T-helper 17 cell (primary cell): ENCODE measurements around the gene AHDC1. TPM values are rescaled to one million over a fixed set of nuclear protein-coding genes. Genes with fewer than 3 reads are reported as not detected.
A peak's percentile ranks its signal among the peaks of the same experiment; 100 is the strongest.
"Not testable (repeated sequence)": the region's sequence is repeated elsewhere in the genome, so short reads cannot be mapped to it uniquely, and the experiment has no call there.

Source experiments
- ATAC-seq: fragments of 150-1000 bp; cut with Tn5 transposase; 2 replicates; pipeline ENCODE4 v1.10.0; 2021; ENCODE audit warnings: mild to moderate bottlenecking, moderate library complexity
- DNase-seq, 3 donors: peaks; one replicate each; pipeline versions ENCODE4 v3.0.0 to v3.0.0-alpha.2; 2020 to 2021
- H3K9me3 ChIP-seq: one replicate; pipeline ENCODE4 v1.7.0; 2013; ENCODE audit warnings: low read length, mild to moderate bottlenecking; ENCODE audit not compliant: control insufficient read depth, poor library complexity, severe bottlenecking
- H3K27ac Mint-ChIP-seq: one replicate; pipeline ENCODE4 v1.8.0; 2022; ENCODE audit warnings: mild to moderate bottlenecking, moderate library complexity, mixed read lengths
- H3K27me3 Mint-ChIP-seq: one replicate; pipeline ENCODE4 v1.8.0; 2022; ENCODE audit warnings: mixed read lengths
- H3K36me3 Mint-ChIP-seq: one replicate; pipeline ENCODE4 v1.8.0; 2022; ENCODE audit warnings: low read depth, mixed read lengths
- H3K4me1 Mint-ChIP-seq: one replicate; pipeline ENCODE4 v1.8.0; 2022; ENCODE audit warnings: mild to moderate bottlenecking, mixed read lengths
- H3K4me3 Mint-ChIP-seq: one replicate; pipeline ENCODE4 v1.8.0; 2022; ENCODE audit warnings: mild to moderate bottlenecking, moderate library complexity, mixed read lengths
- total RNA-seq, 4 donors: library from RNA in 2 of 4; stranded (reverse) in 2 of 4; gene quantifications; one replicate each; pipeline ENCODE4 v1.2.3 and lab custom pipeline; 2022 to 2026

The AHDC1 gene
- total RNA-seq, 2 donors from 2014 or later: 15.9 to 18.7 TPM

GRCh38 chr1:27628712-27629111, 24.8 kb upstream of the AHDC1 start:
- no peaks in the 10 kb centered on the region for H3K9me3 ChIP-seq
- H3K36me3 Mint-ChIP-seq: no peaks in the 10 kb centered on the region
- no peaks in the 10 kb centered on the region for H3K27me3 Mint-ChIP-seq
- ATAC-seq (no peak), DNase-seq (no peak)
- no peak overlapping the region for H3K4me3 Mint-ChIP-seq
- peaks cover 46% of the 10 kb centered on the region for H3K4me1 Mint-ChIP-seq
- H3K27ac Mint-ChIP-seq: peak overlapping the region; percentile 95

GRCh38 chr1:27627733-27628132, 23.8 kb upstream of the AHDC1 start:
- not testable (repeated sequence) for H3K27me3 Mint-ChIP-seq, H3K36me3 Mint-ChIP-seq, ATAC-seq, H3K27ac Mint-ChIP-seq, DNase-seq, H3K4me3 Mint-ChIP-seq, H3K9me3 ChIP-seq
- H3K4me1 Mint-ChIP-seq: peaks cover 42% of the 10 kb centered on the region

GRCh38 chr1:27627061-27627460, 23.1 kb upstream of the AHDC1 start:
- no peaks in the 10 kb centered on the region for H3K9me3 ChIP-seq
- peaks cover 37% of the 10 kb centered on the region for H3K4me1 Mint-ChIP-seq
- DNase-seq: no peak
- H3K4me3 Mint-ChIP-seq: no peak overlapping the region
- no peaks in the 10 kb centered on the region for H3K27me3 Mint-ChIP-seq
- H3K27ac Mint-ChIP-seq: no peak overlapping the region
- no peak for ATAC-seq
- no peaks in the 10 kb centered on the region for H3K36me3 Mint-ChIP-seq

- Mint-ChIP-seq H3K27me3 (no peaks in the 10 kb centered on the region), H3K36me3 (no peaks in the 10 kb centered on the region), H3K27ac (no peak overlapping the region), H3K4me1 (peaks cover 29% of the 10 kb centered on the region), H3K4me3 (peak overlapping the region; percentile 49)
- no peak for DNase-seq
- no peaks in the 10 kb centered on the region for H3K9me3 ChIP-seq
- peak; percentile 46 for ATAC-seq
Measured at GRCh38 chr1:27626031-27626935, 22.3 kb upstream of the AHDC1 start.

GRCh38 chr1:27624467-27625178, 20.7 kb upstream of the AHDC1 start:
- ATAC-seq (no peak), DNase-seq (no peak)
- no peaks in the 10 kb centered on the region for H3K9me3 ChIP-seq
- Mint-ChIP-seq H3K36me3 (no peaks in the 10 kb centered on the region), H3K27me3 (no peaks in the 10 kb centered on the region), H3K27ac (no peak overlapping the region), H3K4me1 (peaks cover 23% of the 10 kb centered on the region), H3K4me3 (no peak overlapping the region)

- no peaks in the 10 kb centered on the region for H3K27me3 Mint-ChIP-seq
- H3K36me3 Mint-ChIP-seq: no peaks in the 10 kb centered on the region
- H3K4me3 Mint-ChIP-seq: no peak overlapping the region
- no peak for DNase-seq
- peaks cover 20% of the 10 kb centered on the region for H3K4me1 Mint-ChIP-seq
- H3K27ac Mint-ChIP-seq: no peak overlapping the region
- no peak for ATAC-seq
- H3K9me3 ChIP-seq: no peaks in the 10 kb centered on the region
Measured at GRCh38 chr1:27623327-27624212, 19.6 kb upstream of the AHDC1 start.

GRCh38 chr1:27622828-27623227, 18.9 kb upstream of the AHDC1 start:
- Mint-ChIP-seq H3K36me3 (no peaks in the 10 kb centered on the region), H3K4me1 (peaks cover 23% of the 10 kb centered on the region), H3K27ac (no peak overlapping the region), H3K4me3 (no peak overlapping the region), H3K27me3 (no peaks in the 10 kb centered on the region)
- ATAC-seq (no peak), DNase-seq (no peak)
- no peaks in the 10 kb centered on the region for H3K9me3 ChIP-seq

GRCh38 chr1:27621051-27621920, 17.3 kb upstream of the AHDC1 start:
- H3K27ac Mint-ChIP-seq: no peak overlapping the region
- H3K4me3 Mint-ChIP-seq: no peak overlapping the region

GRCh38 chr1:27619782-27620438, 16.0 kb upstream of the AHDC1 start:
- ATAC-seq, DNase-seq, H3K27ac Mint-ChIP-seq, H3K9me3 ChIP-seq, H3K36me3 Mint-ChIP-seq, H3K27me3 Mint-ChIP-seq: not testable (repeated sequence)
- H3K4me3 Mint-ChIP-seq: peak overlapping the region; percentile 41
- peaks cover 35% of the 10 kb centered on the region for H3K4me1 Mint-ChIP-seq

More at GRCh38 chr1:27621051-27621920, 17.3 kb upstream of the AHDC1 start:
- Mint-ChIP-seq H3K4me1 (peaks cover 36% of the 10 kb centered on the region), H3K27me3 (no peaks in the 10 kb centered on the region), H3K36me3 (no peaks in the 10 kb centered on the region)
- DNase-seq (no peak), ATAC-seq (no peak)
- no peaks in the 10 kb centered on the region for H3K9me3 ChIP-seq

- no peaks in the 10 kb centered on the region for H3K36me3 Mint-ChIP-seq
- H3K27me3 Mint-ChIP-seq: no peaks in the 10 kb centered on the region
- H3K4me3 Mint-ChIP-seq: peak overlapping the region; percentile 57
- peak overlapping the region; percentile 95 for H3K27ac Mint-ChIP-seq
- DNase-seq (no peak), ATAC-seq (peak; percentile 99)
- H3K9me3 ChIP-seq: no peaks in the 10 kb centered on the region
- peaks cover 42% of the 10 kb centered on the region for H3K4me1 Mint-ChIP-seq
Measured at GRCh38 chr1:27618341-27619082, 14.6 kb upstream of the AHDC1 start.

GRCh38 chr1:27617420-27617819, 13.5 kb upstream of the AHDC1 start:
- peaks cover 41% of the 10 kb centered on the region for H3K4me1 Mint-ChIP-seq
- H3K4me3 Mint-ChIP-seq: peak overlapping the region; percentile 62
- ATAC-seq: no peak

More at GRCh38 chr1:27617420-27617819, 13.5 kb upstream of the AHDC1 start:
- H3K36me3 Mint-ChIP-seq: no peaks in the 10 kb centered on the region
- peak overlapping the region; percentile 95 for H3K27ac Mint-ChIP-seq
- H3K27me3 Mint-ChIP-seq: no peaks in the 10 kb centered on the region
- no peak for DNase-seq
- H3K9me3 ChIP-seq: no peaks in the 10 kb centered on the region
